Measurements from ENCODE around the gene FDXR. TPM values are rescaled to one million over a fixed set of nuclear protein-coding genes. Genes with fewer than 3 reads are reported as not detected.

The FDXR gene
- total and polyA plus RNA-seq, 9 of the 15 experiments (the other 6 are each of a cell fraction or from before 2014, with no cell fraction given) = 0.89 to 70.7 (median 30.9) TPM

GRCh38 chr17:74872313-74873036 lies at the start of gene FDXR (continued):
- TF ChIP-seq ZNF449 (CRISPR knock-in tag; IDR thresholded peaks at IDR 0.05) = no peak
- peak in 1 of 2 experiments; percentile 55; a peak in 1 of 4 replicates for TF ChIP-seq MAZ (CRISPR knock-in tag; conservative IDR thresholded peaks at IDR 0.05 in 1 of 2, IDR thresholded peaks at IDR 0.05 in 1 of 2)
- TF ChIP-seq SFPQ (IDR thresholded peaks at IDR 0.05; ENCODE audit: low read depth, low read length) = no peak
- no peak for TF ChIP-seq MYC (IDR thresholded peaks at IDR 0.05; ENCODE audit: low read depth, low read length)
- no peak for TF ChIP-seq MYC (CRISPR knock-in tag; IDR thresholded peaks at IDR 0.05; ENCODE audit: borderline replicate concordance, low read depth)
- TF ChIP-seq NFATC3 (IDR thresholded peaks at IDR 0.05) = no peak
- no peak for TF ChIP-seq CHD7 (IDR thresholded peaks at IDR 0.05; ENCODE audit: low read depth, low read length)
- no peak for TF ChIP-seq TCF15 (CRISPR knock-in tag; IDR thresholded peaks at IDR 0.05)
- TF ChIP-seq ZNF57 (CRISPR knock-in tag; IDR thresholded peaks at IDR 0.05) = no peak
- TF ChIP-seq FIP1L1 (IDR thresholded peaks at IDR 0.05; ENCODE audit: low read depth, low read length, poor library complexity, severe bottlenecking) = no peak
- TF ChIP-seq ELF4 (CRISPR knock-in tag; IDR thresholded peaks at IDR 0.05) = peak; percentile 79
